Activated naive CD4-positive, alpha-beta T cell treated with anti-CD3 and anti-CD28 coated beads, Interleukin-2, amount 50 U/mL, for 24 hours (primary cell): ENCODE measurements around the gene RACGAP1.
A peak's percentile ranks its signal among the peaks of the same experiment; 100 is the strongest.

Experiments used
- H3K27ac Mint-ChIP-seq: one replicate; pipeline ENCODE4 v1.8.0; 2021; ENCODE audit warnings: mild to moderate bottlenecking, mixed read lengths
- H3K27me3 Mint-ChIP-seq: one replicate; pipeline ENCODE4 v1.8.0; 2021; ENCODE audit warnings: mixed read lengths
- H3K36me3 Mint-ChIP-seq: one replicate; pipeline ENCODE4 v1.8.0; 2021; ENCODE audit warnings: mixed read lengths
- H3K4me1 Mint-ChIP-seq: one replicate; pipeline ENCODE4 v1.8.0; 2021; ENCODE audit warnings: mixed read lengths
- H3K4me3 Mint-ChIP-seq: one replicate; pipeline ENCODE4 v1.8.0; 2021; ENCODE audit warnings: mild to moderate bottlenecking, mixed read lengths
- H3K9me3 Mint-ChIP-seq: one replicate; pipeline ENCODE4 v1.8.0; 2021; ENCODE audit warnings: mixed read lengths

RACGAP1 gene

GRCh38 chr12:49973361-49973830 lies 51.9 kb downstream of the RACGAP1 start:
- H3K4me3 Mint-ChIP-seq = no peak overlapping the region
- H3K9me3 Mint-ChIP-seq = no peaks in the 10 kb centered on the region
- no peaks in the 10 kb centered on the region for H3K27me3 Mint-ChIP-seq
- H3K36me3 Mint-ChIP-seq = no peaks in the 10 kb centered on the region
- H3K4me1 Mint-ChIP-seq = no peaks in the 10 kb centered on the region
- no peak overlapping the region for H3K27ac Mint-ChIP-seq

- Mint-ChIP-seq H3K36me3 (no peaks in the 10 kb centered on the region), H3K27ac (no peak within 1 kb of the TSS), H3K9me3 (no peaks in the 10 kb centered on the region), H3K4me1 (no peaks in the 10 kb centered on the region), H3K4me3 (no peak within 1 kb of the TSS), H3K27me3 (no peaks in the 10 kb centered on the region)
These were observed 52.5 kb downstream of the RACGAP1 start, which contains the start of gene AQP6 for GRCh38 chr12:49972641-49973360. TSS of gene AQP6 (plus strand) at chr12:49972947. CDS start at chr12:49973174, 227 bp downstream.

- Mint-ChIP-seq H3K27ac (no peak overlapping the region), H3K27me3 (no peaks in the 10 kb centered on the region), H3K36me3 (no peaks in the 10 kb centered on the region), H3K4me3 (no peak overlapping the region), H3K4me1 (no peaks in the 10 kb centered on the region), H3K9me3 (no peaks in the 10 kb centered on the region)
These were observed 53.2 kb downstream of the RACGAP1 start for GRCh38 chr12:49972129-49972528.

- no peaks in the 10 kb centered on the region for H3K36me3 Mint-ChIP-seq
- no peaks in the 10 kb centered on the region for H3K4me1 Mint-ChIP-seq
- H3K27me3 Mint-ChIP-seq = peaks cover 2% of the 10 kb centered on the region
- no peak overlapping the region for H3K4me3 Mint-ChIP-seq
- H3K27ac Mint-ChIP-seq = no peak overlapping the region
- H3K9me3 Mint-ChIP-seq = no peaks in the 10 kb centered on the region
These were observed 54.2 kb downstream of the RACGAP1 start for GRCh38 chr12:49971141-49971540.

- Mint-ChIP-seq H3K4me1 (no peaks in the 10 kb centered on the region), H3K27ac (no peak overlapping the region), H3K36me3 (no peaks in the 10 kb centered on the region), H3K9me3 (no peaks in the 10 kb centered on the region), H3K4me3 (no peak overlapping the region), H3K27me3 (peaks cover 2% of the 10 kb centered on the region)
These were observed 54.6 kb downstream of the RACGAP1 start for GRCh38 chr12:49970658-49971057.

GRCh38 chr12:49969651-49970429 lies 55.5 kb downstream of the RACGAP1 start:
- Mint-ChIP-seq H3K9me3 (no peaks in the 10 kb centered on the region), H3K36me3 (no peaks in the 10 kb centered on the region), H3K27me3 (peaks cover 4% of the 10 kb centered on the region), H3K27ac (no peak overlapping the region), H3K4me1 (no peaks in the 10 kb centered on the region), H3K4me3 (no peak overlapping the region)

- no peak overlapping the region for H3K27ac Mint-ChIP-seq
- no peak overlapping the region for H3K4me3 Mint-ChIP-seq
- H3K9me3 Mint-ChIP-seq = no peaks in the 10 kb centered on the region
- H3K36me3 Mint-ChIP-seq = no peaks in the 10 kb centered on the region
- H3K4me1 Mint-ChIP-seq = no peaks in the 10 kb centered on the region
- peaks cover 9% of the 10 kb centered on the region for H3K27me3 Mint-ChIP-seq
These were observed 56.3 kb downstream of the RACGAP1 start for GRCh38 chr12:49969027-49969426.

- Mint-ChIP-seq H3K27me3 (peaks cover 11% of the 10 kb centered on the region), H3K27ac (no peak overlapping the region), H3K4me3 (no peak overlapping the region), H3K9me3 (no peaks in the 10 kb centered on the region), H3K36me3 (no peaks in the 10 kb centered on the region), H3K4me1 (no peaks in the 10 kb centered on the region)
These were observed 56.8 kb downstream of the RACGAP1 start for GRCh38 chr12:49968471-49968870.

- Mint-ChIP-seq H3K27me3 (peaks cover 12% of the 10 kb centered on the region), H3K4me3 (peak overlapping the region; percentile 76), H3K4me1 (no peaks in the 10 kb centered on the region)
These were observed 57.5 kb downstream of the RACGAP1 start for GRCh38 chr12:49967777-49968250.

GRCh38 chr12:49967042-49967776 lies 58.1 kb downstream of the RACGAP1 start:
- peaks cover 15% of the 10 kb centered on the region for H3K27me3 Mint-ChIP-seq
- no peak overlapping the region for H3K27ac Mint-ChIP-seq
- H3K4me1 Mint-ChIP-seq = no peaks in the 10 kb centered on the region

More at GRCh38 chr12:49967777-49968250, 57.5 kb downstream of the RACGAP1 start:
- no peaks in the 10 kb centered on the region for H3K9me3 Mint-ChIP-seq
- H3K27ac Mint-ChIP-seq = no peak overlapping the region
- no peaks in the 10 kb centered on the region for H3K36me3 Mint-ChIP-seq

GRCh38 chr12:49966511-49967041 lies 58.7 kb downstream of the RACGAP1 start:
- H3K27me3 Mint-ChIP-seq = peaks cover 15% of the 10 kb centered on the region
- no peaks in the 10 kb centered on the region for H3K36me3 Mint-ChIP-seq
- peak overlapping the region; percentile 63 for H3K27ac Mint-ChIP-seq
- H3K4me1 Mint-ChIP-seq = no peaks in the 10 kb centered on the region
- H3K9me3 Mint-ChIP-seq = no peaks in the 10 kb centered on the region
- H3K4me3 Mint-ChIP-seq = no peak overlapping the region

More at GRCh38 chr12:49967042-49967776, 58.1 kb downstream of the RACGAP1 start:
- Mint-ChIP-seq H3K4me3 (peak overlapping the region; percentile 76), H3K36me3 (no peaks in the 10 kb centered on the region), H3K9me3 (no peaks in the 10 kb centered on the region)

GRCh38 chr12:49965836-49966235 lies 59.5 kb downstream of the RACGAP1 start:
- H3K27me3 Mint-ChIP-seq = peaks cover 15% of the 10 kb centered on the region
- no peak overlapping the region for H3K4me3 Mint-ChIP-seq
- no peaks in the 10 kb centered on the region for H3K36me3 Mint-ChIP-seq
- no peak overlapping the region for H3K27ac Mint-ChIP-seq
- H3K9me3 Mint-ChIP-seq = no peaks in the 10 kb centered on the region
- peaks cover under 1% of the 10 kb centered on the region for H3K4me1 Mint-ChIP-seq

GRCh38 chr12:49964849-49965624 lies 60.3 kb downstream of the RACGAP1 start:
- no peak overlapping the region for H3K27ac Mint-ChIP-seq
- H3K4me3 Mint-ChIP-seq = no peak overlapping the region
- H3K27me3 Mint-ChIP-seq = peaks cover 23% of the 10 kb centered on the region

GRCh38 chr12:49963976-49964815 lies 61.1 kb downstream of the RACGAP1 start:
- no peak overlapping the region for H3K27ac Mint-ChIP-seq
- no peaks in the 10 kb centered on the region for H3K36me3 Mint-ChIP-seq
- peaks cover 7% of the 10 kb centered on the region for H3K4me1 Mint-ChIP-seq
- H3K27me3 Mint-ChIP-seq = peaks cover 29% of the 10 kb centered on the region
- no peak overlapping the region for H3K4me3 Mint-ChIP-seq
- H3K9me3 Mint-ChIP-seq = no peaks in the 10 kb centered on the region

More at GRCh38 chr12:49964849-49965624, 60.3 kb downstream of the RACGAP1 start:
- peaks cover 7% of the 10 kb centered on the region for H3K4me1 Mint-ChIP-seq
- no peaks in the 10 kb centered on the region for H3K36me3 Mint-ChIP-seq
- H3K9me3 Mint-ChIP-seq = no peaks in the 10 kb centered on the region
